GM19463 (cell line): Measurements from ENCODE around the gene GFPT2.
A peak's percentile ranks its signal among the peaks of the same experiment; 100 is the strongest.

ENCODE experiments used
- ATAC-seq: cut with Tn5 transposase; IDR thresholded peaks from one replicate; pipeline ENCODE4 v1.9.1; 2021; ENCODE audit warnings: mild to moderate bottlenecking, moderate library complexity; ENCODE audit not compliant: unreplicated experiment

The GFPT2 gene

GRCh38 chr5:180334751-180335613, 18.2 kb downstream of the GFPT2 start:
- no peak for ATAC-seq

GRCh38 chr5:180334176-180334575, 19.0 kb downstream of the GFPT2 start:
- no peak for ATAC-seq

- no peak for ATAC-seq
Measured at GRCh38 chr5:180333661-180334060, 19.5 kb downstream of the GFPT2 start.

- ATAC-seq = no peak
Measured at GRCh38 chr5:180332861-180333260, 20.3 kb downstream of the GFPT2 start.

- no peak for ATAC-seq
Measured at GRCh38 chr5:180332051-180332517, 21.1 kb downstream of the GFPT2 start.

GRCh38 chr5:180331647-180331950, 21.5 kb downstream of the GFPT2 start:
- no peak for ATAC-seq

GRCh38 chr5:180330810-180331646, 22.1 kb downstream of the GFPT2 start:
- no peak for ATAC-seq

DNA sequence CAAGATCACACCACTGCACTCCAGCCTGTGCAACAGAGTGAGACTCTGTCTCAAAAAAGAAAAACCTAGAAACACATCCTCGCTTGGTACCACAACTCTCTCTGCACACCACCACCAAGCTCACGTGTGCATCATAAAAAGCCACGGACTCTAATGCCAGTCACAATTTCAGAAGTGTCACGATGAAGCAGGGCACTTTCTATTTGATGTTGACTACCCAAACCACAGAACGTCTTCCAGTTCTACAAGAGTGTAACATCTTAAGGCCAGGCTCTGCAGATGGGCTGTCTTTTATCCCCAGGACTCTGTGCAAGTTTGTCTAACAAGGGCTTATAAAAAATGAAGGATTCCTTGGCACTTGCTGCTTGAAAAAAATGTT, 22.9 kb downstream of the GFPT2 start:
- ATAC-seq = no peak

DNA sequence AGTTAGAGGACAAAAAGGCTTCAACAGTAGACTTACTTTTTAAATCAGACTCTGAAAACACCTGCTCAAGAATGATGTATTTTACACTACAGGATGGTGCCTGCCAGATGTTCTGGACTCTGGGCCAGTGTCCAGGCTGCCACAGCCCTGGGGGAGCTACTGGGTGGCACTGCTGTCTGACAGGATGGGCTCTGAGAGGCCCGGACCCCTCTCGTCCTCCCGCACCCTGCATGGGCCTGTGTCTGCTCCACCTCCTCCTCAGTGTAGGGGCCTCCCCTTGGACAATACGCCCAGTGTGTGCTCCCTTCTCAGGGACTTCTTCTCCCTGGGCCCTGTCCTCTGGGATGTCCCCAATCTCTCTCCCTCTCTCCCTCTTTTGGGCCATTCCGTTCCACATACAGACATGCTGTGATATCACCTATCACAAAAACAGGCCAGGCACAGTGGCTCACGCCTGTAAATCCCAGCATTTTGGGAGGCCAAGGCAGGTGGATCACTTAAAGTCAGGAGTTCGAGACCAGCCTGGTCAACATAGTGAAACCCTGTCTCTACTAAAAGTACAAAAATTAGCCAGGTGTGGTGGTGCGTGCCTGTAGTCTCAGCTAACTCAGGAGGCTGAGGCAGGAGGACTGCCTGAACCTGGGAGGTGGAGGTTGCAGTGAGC, 23.4 kb downstream of the GFPT2 start:
- no peak for ATAC-seq

GRCh38 chr5:180329138-180329435, 24.0 kb downstream of the GFPT2 start:
- no peak for ATAC-seq

DNA sequence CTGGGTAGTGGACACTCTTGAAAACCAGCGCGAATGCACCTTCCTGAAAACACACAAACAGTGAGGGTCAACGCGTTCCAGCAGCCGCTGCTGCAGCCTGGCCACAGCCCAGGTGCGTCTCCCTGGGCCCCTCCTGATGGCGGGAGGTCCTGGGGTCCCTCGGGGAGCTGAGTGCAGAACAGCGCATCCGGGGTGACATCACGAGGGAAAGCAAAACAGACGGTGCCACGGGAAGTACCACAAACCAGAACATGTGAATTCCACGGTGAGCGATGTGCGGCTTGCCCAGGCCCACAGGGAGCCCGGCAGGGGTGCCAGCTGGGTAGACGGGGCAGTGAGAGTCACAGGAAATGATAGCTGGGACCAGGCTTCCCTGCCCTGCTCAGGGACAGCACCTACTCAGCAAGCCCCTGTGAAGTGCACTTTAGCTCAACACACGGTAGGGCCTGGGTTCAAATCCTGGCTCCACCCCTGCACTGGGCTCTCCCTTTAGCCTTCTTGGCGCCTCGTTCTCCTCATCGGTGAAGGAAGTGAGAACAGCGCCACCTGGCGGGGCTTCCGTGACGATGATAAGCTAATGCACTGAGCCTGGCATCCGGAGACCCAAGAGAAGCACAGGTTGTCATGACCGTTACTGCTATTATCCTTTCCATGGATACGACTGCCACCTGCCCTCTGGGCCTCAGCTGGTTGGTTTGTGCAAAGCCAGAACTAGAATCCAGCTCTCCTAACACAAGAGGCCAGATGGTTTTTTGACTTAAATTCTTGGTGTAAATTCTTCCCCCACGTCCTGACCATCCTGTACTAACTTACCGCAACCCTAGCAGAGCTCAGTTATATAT, 24.6 kb downstream of the GFPT2 start:
- no peak for ATAC-seq

DNA sequence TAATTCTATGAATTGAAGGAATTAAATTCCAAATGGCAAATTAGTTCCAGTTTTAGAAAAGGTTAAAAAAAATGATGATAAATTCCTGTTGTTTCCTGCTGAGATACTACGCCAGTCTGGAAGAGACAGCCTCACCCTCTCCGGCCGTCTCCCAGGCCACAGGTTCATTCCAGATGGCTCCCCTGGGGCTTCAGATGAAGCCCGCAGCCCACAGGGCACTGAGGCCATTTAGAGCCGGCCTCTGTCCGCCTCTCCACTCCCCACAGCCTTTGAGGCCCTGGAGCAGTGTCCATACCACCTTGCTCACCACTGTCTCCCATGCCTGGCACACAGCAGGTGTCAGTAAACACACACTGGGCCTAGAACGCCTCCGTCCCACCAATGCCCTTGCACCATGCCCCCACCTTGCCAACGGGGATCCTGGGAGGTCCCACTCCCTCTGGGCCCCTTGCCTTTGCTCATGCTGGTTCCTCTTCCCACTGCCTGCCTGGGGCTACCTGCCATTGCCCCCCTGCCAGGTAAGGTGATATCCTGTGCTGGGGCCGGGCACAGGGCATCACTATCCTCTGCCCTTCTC, 26.1 kb downstream of the GFPT2 start:
- ATAC-seq = no peak

- ATAC-seq = no peak
Measured at GRCh38 chr5:180324601-180324950, 28.6 kb downstream of the GFPT2 start.

DNA sequence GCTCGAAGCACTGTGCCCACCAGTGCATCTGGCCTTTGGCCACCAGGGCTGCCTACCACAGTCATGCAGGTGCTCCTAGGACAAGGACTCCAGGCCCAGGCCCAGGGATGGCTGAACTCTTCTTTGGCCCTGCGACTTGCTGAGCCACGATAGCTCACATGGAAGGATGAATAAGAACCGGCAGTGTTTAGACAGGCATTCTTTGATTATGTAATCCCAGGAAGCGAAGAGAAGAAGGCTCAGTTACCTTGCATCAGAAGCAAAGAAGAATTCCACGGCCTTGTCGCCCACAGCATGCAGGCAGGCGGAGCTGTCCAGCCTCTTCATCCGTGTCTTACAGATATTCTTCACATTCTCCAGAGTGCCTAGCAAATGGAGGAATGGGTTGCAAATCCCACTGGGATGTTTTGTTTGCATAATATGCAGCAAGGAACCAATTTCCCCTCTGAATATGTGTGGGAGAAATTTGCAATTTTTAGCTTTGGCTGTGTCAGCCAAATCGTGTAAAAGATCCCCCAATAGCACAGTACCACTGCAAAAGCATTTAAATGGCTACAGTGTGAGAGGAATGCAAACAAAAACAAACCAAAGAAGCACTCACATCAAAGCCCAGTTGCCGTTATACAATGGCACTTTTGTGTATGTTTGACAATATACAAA, 29.1 kb downstream of the GFPT2 start:
- ATAC-seq = no peak

- ATAC-seq = no peak
Measured at GRCh38 chr5:180323160-180323559, 30.0 kb downstream of the GFPT2 start.

DNA sequence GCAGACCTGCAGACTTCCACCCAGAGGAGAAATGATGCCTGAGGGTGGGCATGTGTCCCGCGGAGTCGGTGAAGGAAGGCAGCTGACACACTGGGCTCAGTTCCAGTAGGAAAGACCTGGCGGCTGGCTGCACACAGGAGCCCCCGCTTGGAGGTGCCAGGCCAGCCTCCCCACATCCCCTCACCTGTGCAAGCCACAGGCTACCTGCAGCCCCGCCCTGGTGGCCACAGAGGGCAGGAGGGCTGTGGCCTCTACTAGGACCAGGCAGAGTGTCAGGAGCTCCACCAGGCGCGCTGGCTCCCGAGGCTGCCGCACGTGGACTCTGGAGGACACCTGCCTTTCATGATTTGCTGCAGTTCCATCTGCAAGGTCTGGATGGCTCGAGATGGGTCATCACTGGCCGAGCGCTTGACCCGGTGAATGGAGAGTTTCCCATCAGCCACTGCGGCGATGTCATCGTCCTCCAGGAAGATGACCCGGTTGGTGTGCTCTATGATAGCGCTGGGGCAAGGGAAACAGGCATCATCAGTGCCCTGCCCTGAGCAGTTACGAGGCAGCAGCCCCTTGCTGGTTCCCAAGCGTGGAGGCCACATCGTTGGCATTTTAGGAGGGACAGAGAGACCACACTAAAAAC, 34.6 kb downstream of the GFPT2 start:
- ATAC-seq = no peak

- no peak for ATAC-seq
Measured at GRCh38 chr5:180316586-180316985, 36.5 kb downstream of the GFPT2 start.

- no peak for ATAC-seq
Measured at GRCh38 chr5:180315762-180316212, 37.3 kb downstream of the GFPT2 start.

DNA sequence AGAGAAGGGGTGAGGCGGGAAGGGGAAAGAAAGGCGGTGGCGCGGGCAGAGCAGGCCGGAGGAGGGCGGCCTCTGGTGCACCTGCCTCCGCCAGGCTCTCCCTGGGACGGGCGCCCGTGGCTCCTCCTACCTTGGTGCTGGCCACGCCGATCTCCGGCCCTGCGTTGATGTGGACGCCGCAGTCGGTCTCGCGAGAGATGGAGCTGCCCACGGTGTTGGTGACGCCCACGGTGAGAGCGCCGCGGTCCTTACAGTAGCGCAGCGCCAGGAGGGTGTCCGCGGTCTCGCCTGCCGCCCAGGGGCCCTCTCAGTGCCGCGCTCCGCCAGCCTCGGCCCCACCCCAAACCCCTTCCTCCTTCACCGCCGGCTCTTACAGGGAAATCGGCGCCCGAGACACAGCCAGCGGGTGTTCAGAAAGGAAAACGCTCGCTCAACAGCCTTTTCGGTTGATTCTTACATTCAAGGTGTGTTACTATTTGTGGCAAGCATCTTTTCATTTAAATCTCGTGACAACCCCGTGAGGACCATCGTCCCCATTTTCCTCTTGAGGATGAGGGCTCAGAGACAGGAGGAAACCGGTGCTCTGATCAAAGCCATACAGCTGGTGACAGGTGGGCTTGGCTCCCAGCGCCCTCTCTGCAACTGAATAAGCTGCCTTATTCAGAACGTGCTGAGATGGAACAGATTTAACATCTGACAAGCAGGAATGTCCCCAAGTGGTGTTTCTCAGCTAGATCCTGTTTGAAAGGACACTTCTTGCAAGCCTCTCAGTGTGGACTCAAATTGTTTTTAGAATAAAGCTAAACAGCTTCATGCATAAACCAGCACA, 39.2 kb downstream of the GFPT2 start:
- ATAC-seq = peak; percentile 90
